ENCODE results near the gene NR2F1.
A peak's percentile ranks its signal among the peaks of the same experiment; 100 is the strongest.

NR2F1 gene

GRCh38 chr5:93603793-93604643, 21.0 kb downstream of the NR2F1 start:
- no peaks in the 10 kb centered on the region for H3K36me3 ChIP-seq (ENCODE audit: control insufficient read depth, low read depth, low read length)
- no peak overlapping the region for H3K4me3 ChIP-seq (ENCODE audit: low read length)
- peaks cover 20% of the 10 kb centered on the region for H3K4me1 ChIP-seq (ENCODE audit: control insufficient read depth, low read depth, low read length)
- H3K27me3 ChIP-seq (ENCODE audit: control insufficient read depth, insufficient read depth, low read length): peaks cover 100% of the 10 kb centered on the region
- no peak overlapping the region for H3K27ac ChIP-seq (ENCODE audit: low read length)
- H3K9ac ChIP-seq (ENCODE audit: low read length): no peak overlapping the region
- H3K9me3 ChIP-seq (ENCODE audit: control insufficient read depth, low read depth, low read length): peaks cover 3% of the 10 kb centered on the region

GRCh38 chr5:93604644-93605515, 21.9 kb downstream of the NR2F1 start:
- H3K9ac ChIP-seq (ENCODE audit: low read length): no peak overlapping the region
- H3K36me3 ChIP-seq (ENCODE audit: control insufficient read depth, low read depth, low read length): no peaks in the 10 kb centered on the region
- H3K9me3 ChIP-seq (ENCODE audit: control insufficient read depth, low read depth, low read length): peaks cover 3% of the 10 kb centered on the region
- H3K4me3 ChIP-seq (ENCODE audit: low read length): no peak overlapping the region
- peaks cover 21% of the 10 kb centered on the region for H3K4me1 ChIP-seq (ENCODE audit: control insufficient read depth, low read depth, low read length)
- H3K27ac ChIP-seq (ENCODE audit: low read length): no peak overlapping the region
- H3K27me3 ChIP-seq (ENCODE audit: control insufficient read depth, insufficient read depth, low read length): peaks cover 100% of the 10 kb centered on the region

GRCh38 chr5:93606382-93606752, 23.3 kb downstream of the NR2F1 start:
- H3K9me3 ChIP-seq (ENCODE audit: control insufficient read depth, low read depth, low read length): peaks cover 3% of the 10 kb centered on the region
- no peak overlapping the region for H3K27ac ChIP-seq (ENCODE audit: low read length)
- no peak overlapping the region for H3K9ac ChIP-seq (ENCODE audit: low read length)
- peaks cover 29% of the 10 kb centered on the region for H3K4me1 ChIP-seq (ENCODE audit: control insufficient read depth, low read depth, low read length)
- no peaks in the 10 kb centered on the region for H3K36me3 ChIP-seq (ENCODE audit: control insufficient read depth, low read depth, low read length)
- peaks cover 100% of the 10 kb centered on the region for H3K27me3 ChIP-seq (ENCODE audit: control insufficient read depth, insufficient read depth, low read length)
- no peak overlapping the region for H3K4me3 ChIP-seq (ENCODE audit: low read length)

GRCh38 chr5:93607367-93608258, 24.6 kb downstream of the NR2F1 start:
- H3K27ac ChIP-seq (ENCODE audit: low read length): no peak overlapping the region
- peaks cover 3% of the 10 kb centered on the region for H3K9me3 ChIP-seq (ENCODE audit: control insufficient read depth, low read depth, low read length)
- no peaks in the 10 kb centered on the region for H3K36me3 ChIP-seq (ENCODE audit: control insufficient read depth, low read depth, low read length)
- H3K9ac ChIP-seq (ENCODE audit: low read length): no peak overlapping the region
- H3K4me3 ChIP-seq (ENCODE audit: low read length): peak overlapping the region; percentile 37
- H3K4me1 ChIP-seq (ENCODE audit: control insufficient read depth, low read depth, low read length): peaks cover 32% of the 10 kb centered on the region
- peaks cover 100% of the 10 kb centered on the region for H3K27me3 ChIP-seq (ENCODE audit: control insufficient read depth, insufficient read depth, low read length)

- H3K4me3 ChIP-seq (ENCODE audit: low read length): no peak overlapping the region
- no peaks in the 10 kb centered on the region for H3K36me3 ChIP-seq (ENCODE audit: control insufficient read depth, low read depth, low read length)
- H3K9ac ChIP-seq (ENCODE audit: low read length): no peak overlapping the region
- peaks cover 28% of the 10 kb centered on the region for H3K4me1 ChIP-seq (ENCODE audit: control insufficient read depth, low read depth, low read length)
- peaks cover 100% of the 10 kb centered on the region for H3K27me3 ChIP-seq (ENCODE audit: control insufficient read depth, insufficient read depth, low read length)
- no peak overlapping the region for H3K27ac ChIP-seq (ENCODE audit: low read length)
- H3K9me3 ChIP-seq (ENCODE audit: control insufficient read depth, low read depth, low read length): no peaks in the 10 kb centered on the region
Measured at GRCh38 chr5:93608855-93609254, 25.8 kb downstream of the NR2F1 start.

DNA sequence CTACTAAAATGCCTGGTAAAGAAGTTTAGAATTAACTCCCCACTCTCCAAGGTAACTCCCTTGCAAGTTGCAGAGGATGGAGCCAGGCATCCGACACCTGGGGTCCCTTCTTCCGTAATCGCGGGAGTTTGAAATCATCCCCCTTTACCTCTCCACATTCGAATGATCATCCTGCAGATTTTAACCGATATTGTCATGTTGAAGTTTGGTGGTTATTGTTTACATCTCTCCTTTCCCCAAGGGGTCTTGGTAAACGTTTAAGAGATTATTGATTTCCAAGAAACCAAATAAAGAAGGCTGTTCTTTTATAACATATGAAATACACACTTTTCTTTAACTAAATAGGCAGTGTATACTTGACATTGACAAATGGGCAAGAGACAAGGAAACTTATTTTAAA, 26.7 kb downstream of the NR2F1 start:
- Histone ChIP-seq H3K27me3 (ENCODE audit: control insufficient read depth, insufficient read depth, low read length) (peaks cover 100% of the 10 kb centered on the region), H3K4me1 (ENCODE audit: control insufficient read depth, low read depth, low read length) (peaks cover 28% of the 10 kb centered on the region), H3K27ac (ENCODE audit: low read length) (no peak overlapping the region), H3K36me3 (ENCODE audit: control insufficient read depth, low read depth, low read length) (no peaks in the 10 kb centered on the region), H3K9ac (ENCODE audit: low read length) (no peak overlapping the region), H3K4me3 (ENCODE audit: low read length) (no peak overlapping the region), H3K9me3 (ENCODE audit: control insufficient read depth, low read depth, low read length) (no peaks in the 10 kb centered on the region)

GRCh38 chr5:93610581-93611272, 27.7 kb downstream of the NR2F1 start:
- peaks cover 100% of the 10 kb centered on the region for H3K27me3 ChIP-seq (ENCODE audit: control insufficient read depth, insufficient read depth, low read length)

DNA sequence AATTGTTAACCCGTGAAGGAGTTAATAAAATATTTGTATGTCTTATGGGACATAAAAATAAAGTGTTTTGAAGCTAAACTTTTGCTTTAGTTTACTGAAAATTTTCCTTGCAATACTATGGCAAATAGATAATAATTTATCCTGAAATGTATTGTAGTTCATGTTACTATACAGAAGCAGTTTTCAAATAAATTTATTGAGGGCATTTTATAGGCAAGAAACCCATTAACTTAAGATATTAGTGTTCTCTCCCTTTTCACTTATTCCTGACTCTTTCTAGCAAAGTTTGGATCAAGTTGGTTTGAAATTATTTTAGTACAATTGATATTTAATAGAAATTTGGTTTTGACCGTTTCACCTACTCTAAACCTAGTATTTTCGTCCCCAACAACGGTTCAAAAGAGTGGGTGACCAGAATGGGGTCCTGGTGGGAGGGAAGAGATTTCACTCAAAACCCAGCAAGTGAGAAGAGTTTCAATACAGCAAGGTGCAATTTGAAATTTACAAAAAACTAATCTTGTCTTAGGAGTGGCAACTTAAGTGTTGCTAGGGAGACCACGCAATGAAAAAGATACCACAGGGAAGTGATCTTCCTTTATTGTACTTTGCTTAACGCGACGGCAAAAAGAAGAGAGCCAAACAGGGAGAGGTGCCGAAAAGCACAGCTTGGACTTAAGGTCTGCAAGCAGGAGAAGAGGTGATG, 28.4 kb downstream of the NR2F1 start:
- peaks cover 28% of the 10 kb centered on the region for H3K4me1 ChIP-seq (ENCODE audit: control insufficient read depth, low read depth, low read length)
- no peaks in the 10 kb centered on the region for H3K9me3 ChIP-seq (ENCODE audit: control insufficient read depth, low read depth, low read length)
- H3K27me3 ChIP-seq (ENCODE audit: control insufficient read depth, insufficient read depth, low read length): peaks cover 100% of the 10 kb centered on the region
- no peak overlapping the region for H3K9ac ChIP-seq (ENCODE audit: low read length)
- peak overlapping the region; percentile 42 for H3K4me3 ChIP-seq (ENCODE audit: low read length)
- no peaks in the 10 kb centered on the region for H3K36me3 ChIP-seq (ENCODE audit: control insufficient read depth, low read depth, low read length)
- H3K27ac ChIP-seq (ENCODE audit: low read length): no peak overlapping the region

More at GRCh38 chr5:93610581-93611272, 27.7 kb downstream of the NR2F1 start:
- Histone ChIP-seq H3K9me3 (ENCODE audit: control insufficient read depth, low read depth, low read length) (no peaks in the 10 kb centered on the region), H3K27ac (ENCODE audit: low read length) (no peak overlapping the region), H3K36me3 (ENCODE audit: control insufficient read depth, low read depth, low read length) (no peaks in the 10 kb centered on the region), H3K4me3 (ENCODE audit: low read length) (no peak overlapping the region), H3K9ac (ENCODE audit: low read length) (no peak overlapping the region), H3K4me1 (ENCODE audit: control insufficient read depth, low read depth, low read length) (peaks cover 28% of the 10 kb centered on the region)

DNA sequence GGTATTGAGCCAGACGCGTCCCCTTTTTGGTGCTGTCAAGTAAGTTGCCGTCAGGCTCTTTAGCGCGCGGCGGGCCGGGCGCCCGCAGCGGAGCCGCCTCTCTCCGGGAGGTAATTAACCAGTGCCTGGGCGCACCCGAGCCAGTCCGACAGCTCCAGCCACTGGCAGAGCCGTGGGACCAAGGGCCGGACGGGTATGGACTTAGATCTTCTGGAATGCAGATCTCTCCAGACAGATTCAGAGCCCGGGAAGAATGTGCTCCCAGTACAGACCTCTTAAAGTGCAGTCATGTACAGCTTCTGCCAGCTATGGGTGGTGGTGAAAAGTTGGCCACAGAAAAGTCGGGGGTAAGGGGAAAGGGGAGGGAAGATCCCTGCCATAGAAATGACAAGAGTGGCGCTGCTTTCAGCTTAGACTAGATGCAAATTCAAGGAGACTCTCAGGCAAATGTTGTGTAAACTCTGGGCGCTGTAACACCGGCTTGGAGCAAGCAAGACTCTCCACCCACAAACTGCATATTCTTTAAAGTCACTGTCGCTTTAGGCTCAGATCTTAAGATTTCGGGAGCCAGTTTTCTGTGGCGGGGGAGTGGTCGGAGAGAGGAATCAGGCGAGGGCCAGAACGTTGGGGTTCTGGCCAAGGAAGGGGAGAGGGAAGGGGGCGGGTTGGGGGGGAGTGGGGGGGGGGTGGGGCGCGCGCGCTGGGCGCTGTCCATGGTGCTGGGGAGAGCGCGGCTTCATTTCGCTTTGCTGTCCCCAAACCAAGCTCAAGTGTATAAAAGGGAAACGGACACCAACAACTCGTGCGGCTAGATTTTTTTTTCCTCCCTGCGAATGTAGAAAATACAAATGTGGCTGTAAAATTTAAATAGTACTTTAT, 29.2 kb downstream of the NR2F1 start:
- Histone ChIP-seq H3K27me3 (ENCODE audit: control insufficient read depth, insufficient read depth, low read length) (peaks cover 100% of the 10 kb centered on the region), H3K27ac (ENCODE audit: low read length) (no peak overlapping the region), H3K4me3 (ENCODE audit: low read length) (peak overlapping the region; percentile 42), H3K9ac (ENCODE audit: low read length) (no peak overlapping the region), H3K9me3 (ENCODE audit: control insufficient read depth, low read depth, low read length) (no peaks in the 10 kb centered on the region), H3K36me3 (ENCODE audit: control insufficient read depth, low read depth, low read length) (no peaks in the 10 kb centered on the region), H3K4me1 (ENCODE audit: control insufficient read depth, low read depth, low read length) (peaks cover 28% of the 10 kb centered on the region)

GRCh38 chr5:93612855-93613243, 29.8 kb downstream of the NR2F1 start:
- H3K4me3 ChIP-seq (ENCODE audit: low read length): no peak overlapping the region
- H3K4me1 ChIP-seq (ENCODE audit: control insufficient read depth, low read depth, low read length): peaks cover 26% of the 10 kb centered on the region
- no peaks in the 10 kb centered on the region for H3K9me3 ChIP-seq (ENCODE audit: control insufficient read depth, low read depth, low read length)
- no peaks in the 10 kb centered on the region for H3K36me3 ChIP-seq (ENCODE audit: control insufficient read depth, low read depth, low read length)
- peaks cover 100% of the 10 kb centered on the region for H3K27me3 ChIP-seq (ENCODE audit: control insufficient read depth, insufficient read depth, low read length)
- no peak overlapping the region for H3K27ac ChIP-seq (ENCODE audit: low read length)
- H3K9ac ChIP-seq (ENCODE audit: low read length): no peak overlapping the region

Data from iPS-18a (cell line).